GM21515 (cell line): Measurements from ENCODE around the gene AHCY.
"Not testable (repeated sequence)": the region's sequence is repeated elsewhere in the genome, so short reads cannot be mapped to it uniquely, and the experiment has no call there.

Source experiments
- ATAC-seq: cut with Tn5 transposase; IDR thresholded peaks from one replicate; pipeline ENCODE4 v1.9.1; 2021; ENCODE audit not compliant: unreplicated experiment

AHCY gene

GRCh38 chr20:34302723-34303533, at the start of gene AHCY:
Gene AHCY (minus strand): TSS chr20:34303355. CDS start chr20:34303270, 85 bp downstream.
- peak; percentile 86 for ATAC-seq

- no peak for ATAC-seq
These were observed 46.9 kb upstream of the AHCY start for GRCh38 chr20:34350095-34350494.

DNA sequence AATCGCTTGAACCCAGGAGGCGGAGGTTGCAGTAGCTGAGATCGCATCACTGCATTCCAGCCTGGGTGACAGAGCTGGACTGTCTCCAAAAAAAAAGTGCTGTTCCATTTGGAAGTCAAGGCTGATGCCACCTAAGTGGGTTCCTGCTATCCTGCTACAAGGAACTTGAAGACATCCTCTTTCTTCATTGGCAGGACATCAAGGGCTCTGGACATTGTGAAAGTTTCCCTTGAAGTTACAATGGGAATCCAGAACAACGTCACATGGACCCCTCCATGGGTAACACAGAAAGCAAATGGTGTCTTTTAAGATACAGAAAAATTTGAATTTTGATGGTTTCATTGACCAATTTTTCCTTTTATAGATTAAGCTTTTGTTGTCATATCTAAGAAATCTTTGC, 44.4 kb upstream of the AHCY start:
- ATAC-seq = no peak

- ATAC-seq = not testable (repeated sequence)
These were observed 43.3 kb upstream of the AHCY start for GRCh38 chr20:34346533-34346865.

- not testable (repeated sequence) for ATAC-seq
These were observed 42.8 kb upstream of the AHCY start for GRCh38 chr20:34345839-34346532.

GRCh38 chr20:34345402-34345736, 42.2 kb upstream of the AHCY start:
- ATAC-seq = no peak

DNA sequence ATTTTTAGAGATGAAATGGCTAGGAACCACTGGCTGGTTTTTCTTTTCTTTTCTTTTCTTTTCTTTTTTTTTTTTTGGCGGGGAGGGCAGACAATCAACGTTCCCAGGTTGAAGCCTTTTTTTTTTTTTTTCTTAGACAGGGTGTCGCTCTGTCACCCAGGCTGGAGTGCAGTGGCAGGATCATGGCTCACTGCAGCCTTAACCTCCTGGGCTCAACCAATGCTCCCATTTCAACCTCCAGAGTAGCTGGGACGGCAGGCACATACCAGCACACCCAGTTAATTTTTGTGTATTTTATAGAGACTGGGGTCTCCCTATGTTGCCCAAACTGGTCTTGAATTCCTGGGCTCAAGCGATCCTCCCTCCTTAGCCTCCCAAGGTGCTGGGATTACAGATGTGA, 41.1 kb upstream of the AHCY start:
- ATAC-seq = no peak

- no peak for ATAC-seq
These were observed 40.5 kb upstream of the AHCY start for GRCh38 chr20:34343458-34344211.

- not testable (repeated sequence) for ATAC-seq
These were observed 38.0 kb upstream of the AHCY start for GRCh38 chr20:34341199-34341598.

DNA sequence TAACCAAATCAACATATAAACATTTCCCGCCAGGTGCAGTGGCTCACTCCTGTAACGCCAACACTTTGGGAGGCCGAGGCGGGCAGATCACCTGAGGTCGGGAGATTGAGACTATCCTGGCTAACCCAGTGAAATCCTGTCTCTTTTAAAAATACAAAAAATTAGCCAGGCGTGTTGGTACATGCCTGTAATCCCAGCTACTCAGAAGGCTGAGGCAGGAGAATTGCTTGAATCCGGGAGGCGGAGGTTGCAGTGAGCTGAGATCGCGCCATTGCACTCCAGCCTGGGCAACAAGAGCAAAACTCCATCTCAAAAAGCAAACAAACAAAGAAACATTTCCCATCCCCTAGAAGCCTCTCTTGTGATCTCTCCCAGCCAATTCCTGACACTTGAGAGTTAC, 37.6 kb upstream of the AHCY start:
- not testable (repeated sequence) for ATAC-seq

- peak; percentile 56 for ATAC-seq
These were observed 35.0 kb upstream of the AHCY start for GRCh38 chr20:34337982-34338726.

GRCh38 chr20:34337544-34337943, 34.4 kb upstream of the AHCY start:
- no peak for ATAC-seq

GRCh38 chr20:34334654-34335407, 31.7 kb upstream of the AHCY start:
- ATAC-seq = no peak

GRCh38 chr20:34333786-34334185, 30.6 kb upstream of the AHCY start:
- ATAC-seq = no peak

DNA sequence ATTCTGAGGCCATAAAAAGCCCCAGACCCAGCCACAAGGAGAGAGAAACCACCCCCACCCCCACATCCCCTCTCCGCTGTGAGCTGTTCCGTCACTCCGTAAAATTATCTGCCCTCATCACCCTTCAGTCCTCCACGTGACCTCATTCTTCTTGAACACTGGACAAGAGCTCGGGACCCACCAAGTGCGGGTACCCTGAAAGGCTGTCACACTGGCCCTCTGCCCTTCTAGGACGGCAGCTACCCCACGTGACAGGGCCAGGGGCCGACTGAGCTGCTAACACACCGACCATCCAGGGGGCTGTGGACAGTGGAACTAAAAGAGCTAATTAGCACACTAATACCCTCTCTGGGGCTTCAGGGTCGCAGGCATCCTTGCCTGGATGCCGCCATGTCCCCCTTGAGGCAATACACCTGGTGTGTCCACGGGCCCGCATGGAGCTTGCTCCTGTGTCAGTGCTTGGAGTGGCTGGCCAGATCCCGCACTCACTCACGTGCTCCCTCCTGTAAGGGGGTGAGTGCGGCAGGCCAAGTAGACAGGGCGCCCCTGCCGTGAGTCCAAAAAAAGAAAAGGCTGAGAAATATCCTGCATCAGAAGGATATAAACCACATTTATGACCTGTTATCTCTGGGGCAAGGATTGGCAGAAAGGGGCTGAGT, 29.2 kb upstream of the AHCY start:
- no peak for ATAC-seq

GRCh38 chr20:34331838-34332237, 28.7 kb upstream of the AHCY start:
- ATAC-seq = no peak

- ATAC-seq = not testable (repeated sequence)
These were observed 27.8 kb upstream of the AHCY start for GRCh38 chr20:34330861-34331544.

DNA sequence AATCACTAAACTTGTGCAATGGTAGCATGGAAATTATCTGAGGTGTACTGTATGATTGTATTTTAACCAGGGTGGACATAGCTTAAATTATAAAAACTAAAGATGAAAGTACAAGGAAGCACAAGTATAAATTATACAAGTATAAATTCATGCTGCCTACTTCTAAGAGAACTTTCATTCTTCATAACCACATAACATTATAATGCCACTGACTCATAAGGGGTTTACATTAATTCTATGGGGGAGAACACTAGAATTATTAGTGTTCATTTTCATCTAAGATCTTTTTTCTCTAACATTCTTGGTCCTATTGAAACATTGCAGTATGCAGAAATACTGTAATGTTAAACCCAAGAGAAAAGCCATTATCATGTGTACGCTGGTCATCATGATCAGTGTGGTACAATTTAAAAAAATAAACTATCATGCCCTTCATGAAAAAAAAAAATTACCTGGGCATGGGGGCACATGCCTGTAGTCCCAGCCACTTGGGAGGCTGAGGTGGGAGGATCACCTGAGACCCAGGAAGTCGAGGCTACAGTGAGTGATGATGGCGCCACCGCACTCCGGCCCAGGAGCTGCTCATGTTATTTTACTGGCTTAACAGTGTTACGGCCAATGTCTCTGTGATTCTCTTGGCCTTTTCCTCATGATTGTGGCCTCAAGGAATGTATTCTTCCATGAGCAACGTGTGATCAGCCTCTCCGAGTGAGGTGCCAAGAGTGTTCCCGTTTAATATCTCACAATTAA, 25.9 kb upstream of the AHCY start:
- no peak for ATAC-seq

- ATAC-seq = not testable (repeated sequence)
These were observed 25.1 kb upstream of the AHCY start for GRCh38 chr20:34328207-34328606.
